ENCODE results near the gene NHLRC2. TPM values are rescaled to one million over a fixed set of nuclear protein-coding genes. Genes with fewer than 3 reads are reported as not detected.

NHLRC2 gene
- total and polyA plus RNA-seq, 10 of the 15 experiments (the other 5 are each of a cell fraction or from before 2014, with no cell fraction given), result 1.9 to 31.3 (median 15.9) TPM

DNA sequence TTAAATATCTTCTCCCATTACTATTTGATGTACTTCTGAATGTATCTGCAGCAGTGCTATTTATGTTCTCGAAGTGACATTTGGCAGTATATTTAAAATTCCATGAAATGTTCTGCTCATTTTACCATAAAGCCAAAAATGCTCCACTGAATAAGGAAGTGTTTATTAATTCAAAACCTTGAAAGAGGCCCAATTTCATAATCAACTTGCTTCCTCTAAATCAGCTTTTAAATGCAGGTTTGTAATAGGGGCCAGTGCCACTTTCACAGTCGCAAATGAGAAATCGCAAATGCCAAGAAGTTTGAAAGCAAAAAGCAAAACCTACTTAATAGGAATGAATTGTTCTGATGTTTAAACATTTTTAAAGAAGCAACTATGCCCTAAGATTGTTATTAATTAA is 11.4 kb downstream of the NHLRC2 start:
- ChIA-PET POLR2A (no interaction called here), RAD21 (ENCODE audit: unreplicated experiment) (no interaction called here), CTCF (interaction anchor here (1.1 kb wide), 1 partner anchor 223 kb away, joined by 3 read pairs; no protein-coding TSS in a partner anchor), SMC1A (ENCODE audit: uncharacterized antibody, unreplicated experiment) (interaction anchor here (0.7 to 1.2 kb wide), 2 partner anchors 12 to 235 kb away, joined by 4 read pairs; no protein-coding TSS in a partner anchor)
- no peak for ATAC-seq
- Histone ChIP-seq H3K79me2 (ENCODE audit: control insufficient read depth, insufficient read depth, low read length) (peaks cover 14% of the 10 kb centered on the region), H3K4me3 (no peak overlapping the region), H3K36me3 (ENCODE audit: control insufficient read depth in 2 of 2, insufficient read depth in 2 of 2, low read length in 1 of 2) (peaks cover 0 to 15% of the 10 kb centered on the region in 2 experiments; a peak in 3 of 4 replicates), H3K4me2 (ENCODE audit: control insufficient read depth, insufficient read depth) (no peak overlapping the region), H3K9ac (ENCODE audit: control insufficient read depth, insufficient read depth, low read length) (no peak overlapping the region), H4K20me1 (ENCODE audit: control insufficient read depth, insufficient read depth) (no peaks in the 10 kb centered on the region), H3K4me1 (ENCODE audit: control insufficient read depth, insufficient read depth, low read length) (no peaks in the 10 kb centered on the region), H3K27ac (ENCODE audit: control insufficient read depth, insufficient read depth) (no peak overlapping the region), H3K9me3 (replicated peaks; ENCODE audit: control insufficient read depth, insufficient read depth, low read length) (peaks cover 9% of the 10 kb centered on the region), H3K27me3 (replicated peaks in 1 of 2; ENCODE audit: control insufficient read depth in 2 of 2, insufficient read depth in 2 of 2, low read length in 1 of 2) (no peaks in the 10 kb centered on the region), H2AFZ (ENCODE audit: control insufficient read depth, low read depth, low read length) (no peak overlapping the region)
- no peak for TF ChIP-seq MYB (IDR thresholded peaks at IDR 0.05; ENCODE audit: borderline replicate concordance, low read depth, low read length)
- TF ChIP-seq, protein P1, sequence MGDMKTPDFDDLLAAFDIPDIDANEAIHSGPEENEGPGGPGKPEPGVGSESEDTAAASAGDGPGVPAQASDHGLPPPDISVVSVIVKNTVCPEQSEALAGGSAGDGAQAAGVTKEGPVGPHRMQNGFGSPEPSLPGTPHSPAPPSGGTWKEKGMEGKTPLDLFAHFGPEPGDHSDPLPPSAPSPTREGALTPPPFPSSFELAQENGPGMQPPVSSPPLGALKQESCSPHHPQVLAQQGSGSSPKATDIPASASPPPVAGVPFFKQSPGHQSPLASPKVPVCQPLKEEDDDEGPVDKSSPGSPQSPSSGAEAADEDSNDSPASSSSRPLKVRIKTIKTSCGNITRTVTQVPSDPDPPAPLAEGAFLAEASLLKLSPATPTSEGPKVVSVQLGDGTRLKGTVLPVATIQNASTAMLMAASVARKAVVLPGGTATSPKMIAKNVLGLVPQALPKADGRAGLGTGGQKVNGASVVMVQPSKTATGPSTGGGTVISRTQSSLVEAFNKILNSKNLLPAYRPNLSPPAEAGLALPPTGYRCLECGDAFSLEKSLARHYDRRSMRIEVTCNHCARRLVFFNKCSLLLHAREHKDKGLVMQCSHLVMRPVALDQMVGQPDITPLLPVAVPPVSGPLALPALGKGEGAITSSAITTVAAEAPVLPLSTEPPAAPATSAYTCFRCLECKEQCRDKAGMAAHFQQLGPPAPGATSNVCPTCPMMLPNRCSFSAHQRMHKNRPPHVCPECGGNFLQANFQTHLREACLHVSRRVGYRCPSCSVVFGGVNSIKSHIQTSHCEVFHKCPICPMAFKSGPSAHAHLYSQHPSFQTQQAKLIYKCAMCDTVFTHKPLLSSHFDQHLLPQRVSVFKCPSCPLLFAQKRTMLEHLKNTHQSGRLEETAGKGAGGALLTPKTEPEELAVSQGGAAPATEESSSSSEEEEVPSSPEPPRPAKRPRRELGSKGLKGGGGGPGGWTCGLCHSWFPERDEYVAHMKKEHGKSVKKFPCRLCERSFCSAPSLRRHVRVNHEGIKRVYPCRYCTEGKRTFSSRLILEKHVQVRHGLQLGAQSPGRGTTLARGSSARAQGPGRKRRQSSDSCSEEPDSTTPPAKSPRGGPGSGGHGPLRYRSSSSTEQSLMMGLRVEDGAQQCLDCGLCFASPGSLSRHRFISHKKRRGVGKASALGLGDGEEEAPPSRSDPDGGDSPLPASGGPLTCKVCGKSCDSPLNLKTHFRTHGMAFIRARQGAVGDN (IDR thresholded peaks at IDR 0.05), result no peak
- TF ChIP-seq, protein P2, sequence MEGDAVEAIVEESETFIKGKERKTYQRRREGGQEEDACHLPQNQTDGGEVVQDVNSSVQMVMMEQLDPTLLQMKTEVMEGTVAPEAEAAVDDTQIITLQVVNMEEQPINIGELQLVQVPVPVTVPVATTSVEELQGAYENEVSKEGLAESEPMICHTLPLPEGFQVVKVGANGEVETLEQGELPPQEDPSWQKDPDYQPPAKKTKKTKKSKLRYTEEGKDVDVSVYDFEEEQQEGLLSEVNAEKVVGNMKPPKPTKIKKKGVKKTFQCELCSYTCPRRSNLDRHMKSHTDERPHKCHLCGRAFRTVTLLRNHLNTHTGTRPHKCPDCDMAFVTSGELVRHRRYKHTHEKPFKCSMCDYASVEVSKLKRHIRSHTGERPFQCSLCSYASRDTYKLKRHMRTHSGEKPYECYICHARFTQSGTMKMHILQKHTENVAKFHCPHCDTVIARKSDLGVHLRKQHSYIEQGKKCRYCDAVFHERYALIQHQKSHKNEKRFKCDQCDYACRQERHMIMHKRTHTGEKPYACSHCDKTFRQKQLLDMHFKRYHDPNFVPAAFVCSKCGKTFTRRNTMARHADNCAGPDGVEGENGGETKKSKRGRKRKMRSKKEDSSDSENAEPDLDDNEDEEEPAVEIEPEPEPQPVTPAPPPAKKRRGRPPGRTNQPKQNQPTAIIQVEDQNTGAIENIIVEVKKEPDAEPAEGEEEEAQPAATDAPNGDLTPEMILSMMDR (IDR thresholded peaks at IDR 0.05 in 2 of 3, conservative IDR thresholded peaks at IDR 0.05 in 1 of 3; ENCODE audit: control insufficient read depth in 2 of 3, extremely low read depth in 1 of 3, insufficient read depth in 1 of 3, low read depth in 3 of 3, low read length in 3 of 3), result no peak
- no peak for TF ChIP-seq BRCA1 (IDR thresholded peaks at IDR 0.05; ENCODE audit: low read depth, low read length)
- TF ChIP-seq ZBED1 (IDR thresholded peaks at IDR 0.05; ENCODE audit: borderline replicate concordance), result no peak
- WGBS (ENCODE audit: insufficient coverage, insufficient replicate concordance, low lambda C conversion rate, missing lambda C conversion rate), result 96% methylated on average over 3 of the region's 3 CpGs
- BruUV-seq (replicated peaks), result no TSS peak
- intact Hi-C loops (cut with micrococcal nuclease; ENCODE audit: unreplicated experiment) (no loop called here), in situ Hi-C loops (cut with MboI) (no loop called here)
- FAIRE-seq, result no peak
- DNase-seq (ENCODE audit: low read depth, low spot score), result no peak
